B cell (primary cell): Measurements from ENCODE around the gene RASA3. TPM values are rescaled to one million over a fixed set of nuclear protein-coding genes. Genes with fewer than 3 reads are reported as not detected.

ENCODE experiments used
- ATAC-seq: fragments of 200-7000 bp; cut with Tn5 transposase; one replicate; pipeline ENCODE4 v1.10.0; 2021; ENCODE audit warnings: low read depth, mild to moderate bottlenecking, moderate number of reproducible peaks, moderate library complexity
- CTCF ChIA-PET: fragments of 350-600 bp; sonication (Branson Sonifier 250); formaldehyde crosslinking; loops from one replicate; lab custom pipeline; 2021; ENCODE audit warnings: antibody characterized with exemption, inconsistent platforms; lab: Charles Lee
- POLR2A ChIA-PET: fragments of 350-600 bp; sonication (Branson Sonifier 250); formaldehyde crosslinking; loops from one replicate; lab custom pipeline; 2021; ENCODE audit warnings: antibody characterized with exemption; lab: Charles Lee
- DNase-seq: peaks from one replicate; pipeline ENCODE4 v3.0.0; 2013
- H2AFZ ChIP-seq: 2 replicates; pipeline ENCODE4 v1.6.1; 2012; ENCODE audit warnings: mild to moderate bottlenecking, low read depth, low read length; ENCODE audit not compliant: insufficient read depth, poor library complexity, severe bottlenecking
- H3K27ac ChIP-seq, 2 donors: 1 replicate in 1 of 2; 2 replicates in 1 of 2; pipeline ENCODE4 v1.5.1; 2012 to 2013; ENCODE audit warnings: low read length in 2 of 2, mild to moderate bottlenecking in 2 of 2, moderate library complexity in 1 of 2
- H3K27me3 ChIP-seq, 4 experiments: fragments of 200-600 bp in 1 of 4; sonication (generic) in 1 of 4; replicated peaks in 1 of 4; 1 replicate in 2 of 4; 2 replicates in 2 of 4; pipeline versions ENCODE4 v1.6.1 to v1.7.0; 2013 to 2016; ENCODE audit warnings: low read length in 3 of 4, mild to moderate bottlenecking in 2 of 4, mixed read lengths in 1 of 4, moderate library complexity in 1 of 4; ENCODE audit not compliant: insufficient read depth in 4 of 4, control insufficient read depth in 3 of 4; ENCODE audit errors: control extremely low read depth in 1 of 4
- H3K36me3 ChIP-seq, 2 experiments: replicated peaks in 1 of 2; 1 replicate in 1 of 2; 2 replicates in 1 of 2; pipeline versions ENCODE4 v1.6.1 to v1.7.1; 2013; ENCODE audit warnings: low read length in 1 of 2; ENCODE audit not compliant: insufficient read depth in 2 of 2, control insufficient read depth in 1 of 2; ENCODE audit errors: control extremely low read depth in 1 of 2, extremely low read depth in 1 of 2
- H3K4me1 ChIP-seq, 2 donors: fragments of 200-600 bp in 1 of 2; sonication (generic) in 1 of 2; 1 replicate in 1 of 2; 2 replicates in 1 of 2; pipeline versions ENCODE4 v1.5.1 to v1.6.1; 2013 to 2017; ENCODE audit warnings: low read length in 2 of 2; ENCODE audit not compliant: control insufficient read depth in 2 of 2, insufficient read depth in 2 of 2
- H3K4me2 ChIP-seq: replicated peaks from 2 replicates; pipeline ENCODE3; 2012; ENCODE audit warnings: mild to moderate bottlenecking, low read depth, low read length; ENCODE audit not compliant: poor library complexity, severe bottlenecking
- H3K4me3 ChIP-seq, 5 experiments: fragments of 200-600 bp in 1 of 5; sonication (generic) in 1 of 5; 1 replicate in 3 of 5; 2 replicates in 2 of 5; pipeline versions ENCODE4 v1.5.1 to v1.7.0; 2011 to 2016; ENCODE audit warnings: low read length in 4 of 5, mild to moderate bottlenecking in 4 of 5, low read depth in 2 of 5, control low read depth in 1 of 5, moderate library complexity in 1 of 5; ENCODE audit not compliant: insufficient read depth in 1 of 5; ENCODE audit errors: control extremely low read depth in 1 of 5, extremely low read depth in 1 of 5
- H3K79me2 ChIP-seq: fragments of 200-600 bp; sonication (generic); one replicate; pipeline ENCODE4 v1.6.0; 2016; ENCODE audit warnings: low read length; ENCODE audit not compliant: control insufficient read depth, insufficient read depth
- H3K9ac ChIP-seq: fragments of 200-600 bp; sonication (generic); 2 replicates; pipeline ENCODE4 v1.6.1; 2017; ENCODE audit warnings: mild to moderate bottlenecking, low read length, moderate library complexity
- H3K9me3 ChIP-seq, 3 donors: one replicate each; pipeline versions ENCODE4 v1.6.1 to v1.7.1; 2013; ENCODE audit warnings: low read length in 2 of 3; ENCODE audit not compliant: control insufficient read depth in 2 of 3, insufficient read depth in 1 of 3; ENCODE audit errors: control extremely low read depth in 1 of 3
- H4K20me1 ChIP-seq: 2 replicates; pipeline ENCODE4 v1.6.0; 2012; ENCODE audit warnings: mild to moderate bottlenecking, low read length; ENCODE audit not compliant: insufficient read depth, control insufficient read depth, poor library complexity, severe bottlenecking
- H3K27ac Mint-ChIP-seq: one replicate; pipeline ENCODE4 v1.8.0; 2021; ENCODE audit warnings: mixed read lengths
- H3K27me3 Mint-ChIP-seq: one replicate; pipeline ENCODE4 v1.8.0; 2021; ENCODE audit warnings: mixed read lengths
- H3K4me1 Mint-ChIP-seq: one replicate; pipeline ENCODE4 v1.8.0; 2021; ENCODE audit warnings: mixed read lengths
- H3K4me3 Mint-ChIP-seq: one replicate; pipeline ENCODE4 v1.8.0; 2021; ENCODE audit warnings: mixed read lengths
- H3K9me3 Mint-ChIP-seq: one replicate; pipeline ENCODE4 v1.8.0; 2022; ENCODE audit warnings: mixed read lengths; ENCODE audit not compliant: insufficient read depth
- EZH2 ChIP-seq: IDR thresholded peaks from 2 replicates; pipeline ENCODE4 v1.6.1; 2012; ENCODE audit warnings: borderline replicate concordance, low read depth, mild to moderate bottlenecking, moderate library complexity, low read length; ENCODE audit not compliant: insufficient read depth, poor library complexity, severe bottlenecking
- WGBS: methylation state at CpG from one replicate; pipeline ENCODE4 v1.1.5; 2013; ENCODE audit warnings: missing lambda C conversion rate; ENCODE audit not compliant: insufficient coverage; 5-methylcytosine and 5-hydroxymethylcytosine counted together
- intact Hi-C: fragments of 100-400 bp; cut with micrococcal nuclease; formaldehyde crosslinking; loops from one replicate; pipeline ENCODE4 v1.10.0; 2022
- polyA plus RNA-seq: library from polyadenylated mRNA; depleted of rRNA; stranded (reverse); fragments of >200 nt; gene quantifications from 2 replicates; pipeline ENCODE4 v1.2.3, GENCODE V29; 2012
- total RNA-seq, 2 donors: library from RNA; stranded (reverse); fragments of 120-200 nt in 1 of 2; gene quantifications; 1 replicate in 1 of 2; 2 replicates in 1 of 2; pipeline versions ENCODE4 v1.2.3 to v1.2.4, GENCODE V29; 2013 to 2022
- TF ChIP-seq, protein P1 (sequence below): fragments of 200-600 bp; IDR thresholded peaks from one replicate; pipeline ENCODE4 v1.8.0; 2022; ENCODE audit warnings: antibody characterized with exemption, mild to moderate bottlenecking

Gene RASA3
- total and polyA plus RNA-seq, 2 donors (not counting 1 experiment from before 2014, with no cell fraction given) = 54.2 to 87.4 TPM

DNA sequence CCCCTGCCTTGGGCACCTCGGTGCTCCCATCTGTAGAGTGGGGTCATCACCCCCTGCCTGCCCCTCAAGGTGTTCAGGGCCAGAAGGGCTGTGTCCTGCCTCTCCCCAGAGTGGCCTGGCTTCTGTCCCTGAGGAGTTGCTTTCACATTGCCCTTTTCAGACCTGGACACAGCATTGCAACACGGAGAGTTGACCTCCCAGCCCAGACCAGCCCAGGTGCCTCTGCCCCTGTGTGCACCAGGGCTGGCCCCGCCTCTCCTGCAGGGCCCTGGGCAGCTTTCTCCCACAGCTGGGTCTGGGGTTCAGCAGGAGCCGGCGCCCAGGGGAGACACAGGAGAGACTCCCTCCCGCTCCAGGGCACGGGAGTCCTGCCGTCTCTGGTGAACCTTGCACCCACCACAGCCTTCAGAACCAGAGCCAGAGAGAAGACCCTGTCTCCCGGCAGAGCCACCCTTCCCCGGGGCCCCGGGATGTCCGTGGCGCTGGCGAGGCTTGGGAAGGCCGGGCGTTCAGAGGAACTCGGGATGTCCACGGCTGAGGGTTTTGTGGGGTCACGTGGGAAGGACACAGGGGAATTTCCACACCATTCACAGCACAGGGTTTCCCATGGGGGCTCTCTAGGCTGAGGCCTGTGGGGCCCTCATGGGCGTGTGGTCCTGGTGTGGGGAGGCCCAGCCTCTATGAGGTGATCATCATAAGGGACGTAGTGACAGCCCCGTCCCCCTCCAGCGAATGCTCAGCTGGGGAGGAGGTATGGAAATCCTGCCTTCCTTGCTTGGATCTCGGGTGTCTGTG, 181.8 kb downstream of the RASA3 start:
- H3K27me3 Mint-ChIP-seq = no peaks in the 10 kb centered on the region
- H3K27ac Mint-ChIP-seq = no peak overlapping the region
- Histone ChIP-seq H3K27me3 (peaks cover 0 to 12% (median 0%) of the 10 kb centered on the region in 4 experiments), H4K20me1 (no peaks in the 10 kb centered on the region), H3K36me3 (no peaks in the 10 kb centered on the region), H3K9me3 (peaks cover 0 to 19% (median 0%) of the 10 kb centered on the region in 3 donors), H3K27ac (no peak overlapping the region), H3K79me2 (no peaks in the 10 kb centered on the region), H3K4me2 (peak overlapping the region; percentile 72), H3K9ac (no peak overlapping the region), H2AFZ (peak overlapping the region; percentile 58), H3K4me1 (peaks cover 7 to 23% of the 10 kb centered on the region in 2 donors), H3K4me3 (no peak overlapping the region)
- CTCF ChIA-PET = interaction anchor here (0.6 to 1.1 kb wide), 2 partner anchors 276 to 278 kb away, joined by 3 to 4 read pairs; no protein-coding TSS in a partner anchor
- no peaks in the 10 kb centered on the region for H3K9me3 Mint-ChIP-seq
- ATAC-seq (peak; percentile 29), DNase-seq (no peak)
- peaks cover 17% of the 10 kb centered on the region for H3K4me1 Mint-ChIP-seq
- peak overlapping the region; percentile 39 for H3K4me3 Mint-ChIP-seq
- intact Hi-C loops = loop anchor here (1.0 to 2.0 kb wide), 2 partner anchors 160 to 284 kb away; partner anchors contain the start of gene CDC16
- POLR2A ChIA-PET = no interaction called here
- 71% methylated on average over 19 of the region's 24 CpGs for WGBS
- TF ChIP-seq, protein P1, sequence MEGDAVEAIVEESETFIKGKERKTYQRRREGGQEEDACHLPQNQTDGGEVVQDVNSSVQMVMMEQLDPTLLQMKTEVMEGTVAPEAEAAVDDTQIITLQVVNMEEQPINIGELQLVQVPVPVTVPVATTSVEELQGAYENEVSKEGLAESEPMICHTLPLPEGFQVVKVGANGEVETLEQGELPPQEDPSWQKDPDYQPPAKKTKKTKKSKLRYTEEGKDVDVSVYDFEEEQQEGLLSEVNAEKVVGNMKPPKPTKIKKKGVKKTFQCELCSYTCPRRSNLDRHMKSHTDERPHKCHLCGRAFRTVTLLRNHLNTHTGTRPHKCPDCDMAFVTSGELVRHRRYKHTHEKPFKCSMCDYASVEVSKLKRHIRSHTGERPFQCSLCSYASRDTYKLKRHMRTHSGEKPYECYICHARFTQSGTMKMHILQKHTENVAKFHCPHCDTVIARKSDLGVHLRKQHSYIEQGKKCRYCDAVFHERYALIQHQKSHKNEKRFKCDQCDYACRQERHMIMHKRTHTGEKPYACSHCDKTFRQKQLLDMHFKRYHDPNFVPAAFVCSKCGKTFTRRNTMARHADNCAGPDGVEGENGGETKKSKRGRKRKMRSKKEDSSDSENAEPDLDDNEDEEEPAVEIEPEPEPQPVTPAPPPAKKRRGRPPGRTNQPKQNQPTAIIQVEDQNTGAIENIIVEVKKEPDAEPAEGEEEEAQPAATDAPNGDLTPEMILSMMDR = no peak
- no peak for TF ChIP-seq EZH2

- peaks cover 7 to 23% of the 10 kb centered on the region in 2 donors for H3K4me1 ChIP-seq
- no peak overlapping the region for H3K27ac Mint-ChIP-seq
- ATAC-seq = no peak
- H3K4me2 ChIP-seq = no peak overlapping the region
- H3K9ac ChIP-seq = no peak overlapping the region
- no peaks in the 10 kb centered on the region for H4K20me1 ChIP-seq
- DNase-seq = no peak
- no peak for TF ChIP-seq EZH2
- TF ChIP-seq, protein P1 = no peak
- WGBS = 98% methylated on average over 5 of the region's 5 CpGs
- ChIA-PET POLR2A (no interaction called here), CTCF (interaction anchor here (2.3 kb wide), 1 partner anchor 277 kb away, joined by 8 read pairs; no protein-coding TSS in a partner anchor)
- intact Hi-C loops = no loop called here
- H2AFZ ChIP-seq = no peak overlapping the region
- no peaks in the 10 kb centered on the region for H3K79me2 ChIP-seq
- no peaks in the 10 kb centered on the region for H3K27me3 Mint-ChIP-seq
- H3K9me3 ChIP-seq = peaks cover 0 to 8% (median 0%) of the 10 kb centered on the region in 3 donors
- no peak overlapping the region for H3K4me3 Mint-ChIP-seq
- no peak overlapping the region for H3K4me3 ChIP-seq
- no peak overlapping the region for H3K27ac ChIP-seq
- H3K36me3 ChIP-seq = no peaks in the 10 kb centered on the region
- H3K27me3 ChIP-seq = peaks cover 0 to 12% (median 0%) of the 10 kb centered on the region in 4 experiments
- H3K9me3 Mint-ChIP-seq = no peaks in the 10 kb centered on the region
- H3K4me1 Mint-ChIP-seq = peaks cover 17% of the 10 kb centered on the region
These were observed 182.9 kb downstream of the RASA3 start for GRCh38 chr13:113949546-113949945.
